HG03159 (cell line): ENCODE measurements around the gene KRTAP5-4.
"Not testable (repeated sequence)": the region's sequence is repeated elsewhere in the genome, so short reads cannot be mapped to it uniquely, and the experiment has no call there.

Experiments used
- ATAC-seq: cut with Tn5 transposase; IDR thresholded peaks from one replicate; pipeline ENCODE4 v1.9.1; 2021; ENCODE audit warnings: mild to moderate bottlenecking, moderate library complexity; ENCODE audit not compliant: unreplicated experiment

KRTAP5-4 gene, protein sequence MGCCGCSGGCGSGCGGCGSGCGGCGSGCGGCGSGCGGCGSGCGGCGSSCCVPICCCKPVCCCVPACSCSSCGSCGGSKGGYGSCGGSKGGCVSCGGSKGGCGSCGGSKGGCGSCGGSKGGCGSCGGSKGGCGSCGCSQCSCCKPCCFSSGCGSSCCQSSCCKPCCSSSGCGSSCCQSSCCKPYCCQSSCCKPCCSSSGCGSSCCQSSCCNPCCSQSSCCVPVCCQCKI

DNA sequence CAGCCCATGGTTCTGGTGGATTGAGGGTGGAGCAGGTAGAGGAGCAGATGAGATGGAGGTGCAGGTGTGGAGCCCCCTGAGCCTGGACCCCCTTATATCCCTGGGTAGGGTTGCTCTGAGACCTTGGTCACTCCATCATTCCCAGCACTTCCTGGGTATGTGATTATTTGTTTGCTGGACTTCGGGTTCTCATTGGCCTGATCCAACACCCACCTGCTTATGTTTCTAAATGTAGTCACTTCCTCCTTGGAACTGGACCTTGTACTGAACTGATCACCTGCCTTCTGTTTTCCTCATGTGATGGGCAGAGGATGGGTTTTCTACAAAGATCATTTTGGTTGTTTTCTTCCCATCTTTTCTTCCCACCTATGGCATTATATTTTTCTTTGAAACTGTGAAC lies at the start of gene KRTAP5-4:
Gene KRTAP5-4, minus strand, starts transcription at position 53 of the 400 bp plus-strand sequence. Its CDS starts 45 bp downstream, at position 8.
- ATAC-seq, result no peak

DNA sequence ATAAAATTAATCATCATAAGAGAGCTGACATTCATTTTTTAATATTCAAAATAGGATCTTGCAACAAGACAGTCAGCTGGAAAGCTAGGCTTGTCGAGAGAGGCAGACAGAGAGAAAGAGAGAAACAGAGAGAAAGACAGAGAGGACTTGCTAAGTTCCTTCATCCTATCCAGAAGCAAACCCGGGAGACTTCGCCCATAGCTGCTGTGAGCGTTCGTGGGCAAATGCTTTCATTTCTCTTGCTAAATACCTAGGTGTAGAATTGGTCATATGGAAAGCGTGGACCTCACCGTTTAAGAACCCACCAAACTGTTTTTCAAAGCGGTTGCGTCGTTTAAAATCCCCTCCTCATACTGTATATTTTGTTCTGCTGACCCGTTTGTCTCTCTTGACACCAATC lies 49.7 kb upstream of the KRTAP5-4 start:
- ATAC-seq, result no peak

DNA sequence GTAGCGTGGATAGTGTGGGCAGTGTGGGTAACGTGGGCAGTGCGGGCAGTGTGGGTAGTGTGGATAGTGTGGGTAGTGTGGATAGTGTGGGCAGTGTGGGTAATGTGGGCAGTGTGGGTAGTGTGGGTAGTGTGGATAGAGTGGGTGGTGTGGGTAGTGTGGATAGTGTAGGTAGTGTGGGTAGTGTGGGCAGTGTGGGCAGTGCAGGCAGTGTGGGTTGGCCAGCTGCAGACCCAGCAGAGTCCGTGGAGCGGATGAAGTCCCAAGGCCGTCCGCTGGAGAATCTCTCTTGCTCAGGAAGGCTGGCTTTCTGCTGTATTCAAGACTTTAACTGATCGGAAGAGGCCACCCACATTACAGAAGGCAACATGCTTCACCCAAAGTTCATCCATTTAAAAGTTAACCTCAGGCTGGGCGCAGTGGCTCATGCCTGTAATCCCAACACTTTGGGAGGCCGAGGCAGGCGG lies 49.0 kb upstream of the KRTAP5-4 start:
- no peak for ATAC-seq

DNA sequence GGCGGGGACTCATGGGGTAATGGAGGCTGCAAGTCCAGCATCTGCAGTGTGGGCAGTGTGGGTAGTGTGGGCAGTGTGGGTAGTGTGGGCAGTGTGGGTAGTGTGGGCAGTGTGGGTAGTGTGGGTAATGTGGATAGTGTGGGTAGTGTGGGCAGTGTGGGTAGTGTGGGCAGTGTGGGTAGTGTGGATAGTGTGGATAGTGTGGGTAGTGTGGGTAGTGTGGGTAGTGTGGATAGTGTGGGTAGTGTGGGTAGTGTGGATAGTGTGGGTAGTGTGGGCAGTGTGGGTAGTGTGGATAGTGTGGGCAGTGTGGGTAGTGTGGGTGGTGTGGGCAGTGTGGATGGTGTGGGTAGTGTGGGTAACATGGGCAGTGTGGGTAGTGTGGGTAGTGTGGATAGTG lies 48.5 kb upstream of the KRTAP5-4 start:
- not testable (repeated sequence) for ATAC-seq

DNA sequence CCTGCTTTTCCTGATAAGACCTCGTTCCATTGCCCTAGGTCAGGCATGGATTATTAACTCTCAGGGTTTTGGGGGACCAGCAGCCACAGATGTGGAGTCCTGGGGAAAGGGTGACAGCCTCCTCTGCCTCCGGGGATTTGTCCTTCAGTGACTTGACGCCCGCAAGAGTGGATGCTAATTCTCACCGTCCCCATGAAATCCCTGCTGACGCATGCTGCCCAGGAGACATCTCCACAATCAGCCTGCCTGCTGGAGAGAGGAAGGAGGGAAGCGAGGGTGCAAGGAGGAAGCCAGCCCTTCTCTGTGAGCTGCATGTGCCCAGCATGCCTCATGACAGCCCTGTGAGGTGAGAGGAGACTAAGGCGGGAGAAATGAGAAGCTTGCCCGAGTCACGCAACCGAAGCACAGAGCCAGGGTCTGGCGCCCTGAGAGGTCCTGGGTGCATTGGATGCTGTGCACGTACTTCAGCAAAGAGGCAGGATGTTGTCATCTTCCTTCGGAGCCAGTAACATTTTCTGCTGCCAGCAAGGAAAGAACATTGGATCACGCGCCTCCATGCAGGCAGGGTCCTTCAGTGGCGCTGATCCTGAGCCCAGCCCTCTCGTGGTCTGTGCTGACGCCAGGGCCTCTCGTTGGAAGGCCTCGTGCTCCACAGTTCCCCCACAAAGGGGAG lies 47.7 kb upstream of the KRTAP5-4 start:
- ATAC-seq, result no peak

DNA sequence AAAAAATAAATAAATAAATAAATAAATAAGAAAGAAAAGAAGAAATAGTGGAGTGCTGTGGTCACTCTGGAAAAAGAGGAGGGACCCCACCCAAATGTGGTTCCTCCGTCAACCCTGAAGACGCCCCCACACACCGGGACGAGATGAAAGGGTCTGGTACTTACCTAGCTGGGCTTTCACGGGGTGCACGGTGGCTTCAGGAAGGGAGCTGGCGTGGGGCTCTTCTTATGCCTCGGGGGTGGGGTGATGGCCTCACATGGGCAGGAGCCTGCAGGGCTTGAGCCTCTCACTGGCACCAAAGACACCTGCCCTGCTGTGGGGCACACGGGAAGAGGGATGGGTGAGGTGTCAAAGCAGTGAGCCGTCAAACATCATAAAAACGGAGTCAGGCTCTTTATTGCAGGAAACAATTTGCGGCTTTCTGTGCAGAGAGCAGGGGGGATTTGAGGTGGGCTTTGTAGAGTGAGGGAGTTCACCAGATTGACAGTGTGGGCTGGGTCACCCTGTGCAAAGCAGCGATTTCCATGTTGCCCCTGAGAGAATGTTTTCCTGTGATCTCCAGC lies 47.1 kb upstream of the KRTAP5-4 start:
- ATAC-seq, result no peak

DNA sequence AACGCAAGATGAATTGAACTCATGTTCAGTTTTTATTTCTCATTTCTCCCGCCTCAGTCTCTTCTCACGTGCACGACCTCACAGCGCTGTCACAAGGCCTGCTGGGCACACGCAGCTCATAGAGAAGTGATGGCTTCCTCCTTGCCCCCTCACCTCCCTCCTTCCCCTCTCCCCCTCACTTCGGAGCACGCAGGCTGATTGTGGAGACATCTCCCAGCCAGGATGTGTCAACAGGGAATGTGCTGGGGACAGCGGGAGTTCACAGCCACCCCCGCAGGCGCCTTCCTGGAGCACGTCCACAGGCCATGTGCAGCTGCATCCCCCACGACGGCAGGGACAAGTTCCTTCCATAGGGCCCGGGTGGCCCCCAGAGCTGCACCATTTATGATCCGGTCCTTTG lies 46.0 kb upstream of the KRTAP5-4 start:
- ATAC-seq, result no peak

DNA sequence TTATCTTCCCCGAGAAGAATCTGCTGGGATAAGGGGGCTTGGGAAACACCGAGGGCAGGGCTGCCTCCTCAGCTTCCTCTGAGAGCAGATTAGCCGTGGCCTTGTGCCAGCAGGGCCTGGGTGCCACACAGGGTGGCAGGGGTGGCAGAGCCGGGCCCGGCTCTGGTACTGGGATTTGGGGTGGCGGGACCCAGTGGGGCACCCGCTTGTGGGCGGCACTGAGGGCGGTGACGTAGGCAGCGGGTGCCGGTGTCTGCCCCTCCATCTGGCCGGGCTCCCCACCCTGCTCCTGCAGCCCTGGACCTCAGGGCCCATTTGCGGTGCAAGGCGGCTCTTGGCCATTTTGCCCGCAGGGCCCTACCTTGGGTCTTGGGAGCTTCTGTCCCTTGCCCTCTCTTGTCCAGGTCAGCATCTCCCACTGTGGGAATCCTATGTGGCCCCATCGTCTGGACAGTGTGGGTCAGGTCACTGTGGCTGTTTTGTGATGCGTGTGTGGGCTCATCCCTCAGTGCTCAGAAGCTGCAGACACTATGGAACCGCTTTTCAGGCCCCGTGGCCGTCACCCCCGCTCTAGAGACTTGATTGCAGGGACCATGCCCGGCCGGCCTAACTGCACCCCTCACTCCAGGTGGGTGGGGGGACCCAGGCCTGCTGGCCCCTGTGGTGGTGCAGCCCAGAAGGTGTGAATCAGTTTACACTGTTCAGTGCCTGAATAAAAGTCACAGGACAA lies 45.3 kb upstream of the KRTAP5-4 start:
- ATAC-seq, result no peak

DNA sequence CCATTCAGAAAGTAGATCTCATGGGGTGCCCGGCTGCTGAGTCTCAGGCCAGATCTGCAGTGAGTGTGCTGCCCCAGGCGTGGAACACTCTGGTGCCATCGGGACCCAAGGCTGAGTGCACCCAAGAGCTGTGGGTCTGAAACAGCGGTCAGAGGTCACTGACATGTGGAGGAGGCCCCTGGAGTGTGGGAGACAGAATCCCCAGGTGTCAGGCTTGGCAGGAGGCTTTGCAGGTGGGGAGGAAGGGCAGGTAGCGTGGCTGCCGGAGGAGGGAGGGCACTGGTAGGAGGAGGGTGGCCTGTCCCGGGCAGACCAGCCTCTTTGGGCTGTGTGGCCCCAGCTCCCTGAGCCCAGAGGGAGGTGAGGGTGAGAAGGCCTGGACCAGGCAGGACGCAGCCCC lies 43.4 kb upstream of the KRTAP5-4 start:
- ATAC-seq, result no peak

DNA sequence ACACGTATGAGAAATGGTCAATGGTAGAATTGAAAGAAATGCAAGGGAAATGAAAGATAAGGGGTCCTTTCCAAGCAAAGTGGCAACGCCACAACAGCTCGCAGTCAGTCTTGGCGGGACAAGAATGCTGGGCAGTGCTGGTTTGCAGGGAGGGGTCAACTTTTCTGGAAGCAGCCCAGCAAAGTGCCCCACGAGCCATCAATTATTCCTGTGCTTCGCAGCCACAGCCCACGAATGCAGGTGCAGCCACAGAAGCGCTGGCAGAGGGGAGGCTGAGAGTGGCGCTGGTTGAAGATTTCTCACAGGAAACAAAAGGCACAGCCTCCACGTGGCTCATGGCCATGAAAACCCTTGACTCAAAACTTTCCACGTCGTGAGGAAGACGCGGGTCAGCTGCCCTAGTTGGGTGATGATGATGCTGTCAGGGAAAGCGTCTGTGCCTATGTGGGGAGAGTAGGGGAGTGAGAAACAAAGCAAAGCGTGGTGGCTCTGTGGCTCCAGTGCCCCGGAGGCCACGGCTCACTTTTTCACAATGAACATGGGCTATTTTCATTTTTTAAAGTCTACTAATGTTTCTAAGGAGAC lies 40.9 kb upstream of the KRTAP5-4 start:
- ATAC-seq, result not testable (repeated sequence)

DNA sequence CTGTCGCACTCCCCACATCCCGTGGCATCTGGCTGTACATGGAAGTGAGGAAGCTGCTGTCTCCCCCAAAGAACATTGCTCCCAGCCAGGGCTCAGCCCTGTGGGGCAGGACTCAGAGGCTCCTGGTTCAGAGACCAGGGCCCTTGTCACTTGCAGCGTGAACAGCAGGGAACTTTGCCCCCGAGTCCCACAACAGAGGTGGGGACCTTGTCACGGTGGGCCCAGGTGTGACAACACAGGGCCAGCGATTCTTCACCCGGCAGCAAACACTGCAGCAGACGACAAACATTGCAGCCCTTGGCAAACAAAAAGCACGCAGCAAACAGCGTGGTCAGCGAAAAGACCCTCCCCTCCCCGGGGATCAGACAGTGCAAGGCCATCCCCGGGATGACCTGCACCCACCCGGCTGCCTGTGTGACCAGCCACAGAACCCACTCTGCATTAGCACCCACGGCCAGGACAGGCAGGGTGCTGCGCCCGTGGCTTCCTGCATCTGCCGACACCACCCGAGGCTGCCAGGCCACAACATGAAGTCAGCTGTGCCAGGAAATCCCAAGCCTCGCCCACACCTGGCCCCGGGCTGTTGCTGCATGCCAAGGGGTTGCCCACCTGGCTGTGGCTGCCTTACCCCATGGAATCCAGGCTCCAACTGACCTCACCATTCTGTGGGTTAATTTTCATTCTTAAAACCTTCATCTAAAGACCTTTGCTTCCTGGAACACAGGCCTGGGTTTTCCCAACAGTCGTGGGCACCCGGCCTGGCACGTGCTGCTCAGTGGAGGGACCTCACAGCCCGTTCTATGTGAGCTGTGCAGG lies 39.7 kb upstream of the KRTAP5-4 start:
- not testable (repeated sequence) for ATAC-seq

DNA sequence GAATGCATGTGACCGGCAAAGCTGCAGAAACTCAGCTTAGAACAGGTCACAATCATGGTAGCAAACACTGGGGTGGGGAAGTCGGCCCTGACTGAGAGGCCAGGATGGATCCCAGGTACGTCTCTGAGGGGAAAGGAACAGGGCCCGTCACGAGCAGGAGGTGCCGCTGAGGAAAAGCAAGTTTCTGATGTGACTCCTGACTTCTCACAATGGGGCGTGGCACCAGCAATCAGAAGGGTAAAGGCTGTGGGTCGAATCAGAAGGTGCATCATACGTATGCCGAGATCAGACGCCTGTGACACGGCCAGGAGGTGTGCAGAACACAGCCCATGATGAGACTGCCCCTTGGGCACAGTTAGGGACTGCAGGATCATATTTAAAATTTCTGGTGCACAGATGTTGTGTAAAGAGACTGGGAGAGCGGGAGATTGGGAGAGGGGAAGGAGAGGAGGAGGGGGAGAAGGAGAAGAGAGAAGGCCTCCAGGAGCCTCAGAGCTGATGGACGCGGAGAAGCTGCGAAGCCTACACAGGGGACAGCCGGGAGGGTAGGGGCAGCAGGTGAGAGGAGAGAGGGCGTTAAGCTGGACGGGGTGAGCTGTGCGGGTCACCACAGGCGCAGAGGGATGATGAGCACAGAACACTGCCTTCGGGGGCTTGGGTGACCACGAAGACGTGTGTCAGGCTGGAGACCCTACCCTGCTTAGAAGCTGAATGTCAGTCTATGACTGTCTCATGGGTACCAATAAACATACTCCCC lies 38.4 kb upstream of the KRTAP5-4 start:
- no peak for ATAC-seq

DNA sequence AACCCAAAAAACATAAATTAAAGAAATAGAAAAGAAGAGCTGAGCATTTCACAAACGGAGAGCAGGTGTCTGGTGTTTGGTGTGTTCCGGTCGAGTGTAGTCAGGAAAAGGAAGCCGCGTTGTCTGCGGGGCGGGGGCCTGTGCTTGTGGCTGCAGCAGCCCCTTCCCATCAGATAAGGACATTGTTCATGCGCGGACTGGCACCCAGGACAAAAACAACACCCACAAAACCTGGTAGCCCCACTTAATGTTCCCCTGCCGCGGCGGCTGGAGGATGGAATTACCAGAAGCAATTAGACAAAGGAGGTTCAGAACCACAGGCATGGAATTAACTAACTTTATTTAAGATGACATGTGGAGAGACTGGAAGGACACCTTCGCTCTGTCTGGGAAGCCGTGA lies 37.6 kb upstream of the KRTAP5-4 start:
- ATAC-seq, result no peak

DNA sequence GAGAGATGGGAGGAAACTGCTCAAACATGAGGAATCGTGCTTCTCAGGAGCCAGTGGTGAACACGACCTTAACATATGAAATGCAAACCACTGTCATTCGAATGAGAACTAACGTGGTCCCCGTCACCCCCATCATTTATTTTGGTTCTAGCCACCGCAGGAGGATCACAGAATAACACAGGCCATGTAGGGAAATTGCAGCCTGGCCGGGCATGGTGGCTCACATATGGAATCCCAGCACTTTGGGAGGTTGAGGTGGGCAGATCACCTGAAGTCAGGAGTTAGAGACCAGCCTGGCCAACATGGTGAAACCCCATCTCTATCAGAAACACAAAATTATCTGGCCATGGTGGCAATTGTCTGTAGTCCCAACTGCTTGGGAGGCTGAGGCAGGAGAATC lies 34.7 kb upstream of the KRTAP5-4 start:
- ATAC-seq, result no peak

DNA sequence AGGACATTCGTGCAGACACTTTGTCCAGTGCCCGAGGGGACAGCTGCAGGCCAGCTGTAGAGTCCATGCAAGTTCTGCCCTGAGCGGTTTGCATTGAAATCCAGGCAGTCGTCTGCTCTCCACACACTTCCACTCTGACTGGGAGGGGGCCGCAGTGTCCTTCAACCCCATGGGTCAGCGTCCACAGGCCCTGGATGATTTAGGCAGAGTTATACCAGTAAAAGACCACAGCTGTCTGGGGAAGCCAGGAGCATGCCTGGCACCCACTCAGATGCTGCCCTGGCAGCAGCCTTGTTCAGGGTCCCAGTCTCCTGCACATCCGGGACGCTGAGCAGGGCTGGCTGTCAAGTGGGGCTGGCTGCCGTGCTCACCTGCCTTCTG lies 34.1 kb upstream of the KRTAP5-4 start:
- ATAC-seq, result no peak

DNA sequence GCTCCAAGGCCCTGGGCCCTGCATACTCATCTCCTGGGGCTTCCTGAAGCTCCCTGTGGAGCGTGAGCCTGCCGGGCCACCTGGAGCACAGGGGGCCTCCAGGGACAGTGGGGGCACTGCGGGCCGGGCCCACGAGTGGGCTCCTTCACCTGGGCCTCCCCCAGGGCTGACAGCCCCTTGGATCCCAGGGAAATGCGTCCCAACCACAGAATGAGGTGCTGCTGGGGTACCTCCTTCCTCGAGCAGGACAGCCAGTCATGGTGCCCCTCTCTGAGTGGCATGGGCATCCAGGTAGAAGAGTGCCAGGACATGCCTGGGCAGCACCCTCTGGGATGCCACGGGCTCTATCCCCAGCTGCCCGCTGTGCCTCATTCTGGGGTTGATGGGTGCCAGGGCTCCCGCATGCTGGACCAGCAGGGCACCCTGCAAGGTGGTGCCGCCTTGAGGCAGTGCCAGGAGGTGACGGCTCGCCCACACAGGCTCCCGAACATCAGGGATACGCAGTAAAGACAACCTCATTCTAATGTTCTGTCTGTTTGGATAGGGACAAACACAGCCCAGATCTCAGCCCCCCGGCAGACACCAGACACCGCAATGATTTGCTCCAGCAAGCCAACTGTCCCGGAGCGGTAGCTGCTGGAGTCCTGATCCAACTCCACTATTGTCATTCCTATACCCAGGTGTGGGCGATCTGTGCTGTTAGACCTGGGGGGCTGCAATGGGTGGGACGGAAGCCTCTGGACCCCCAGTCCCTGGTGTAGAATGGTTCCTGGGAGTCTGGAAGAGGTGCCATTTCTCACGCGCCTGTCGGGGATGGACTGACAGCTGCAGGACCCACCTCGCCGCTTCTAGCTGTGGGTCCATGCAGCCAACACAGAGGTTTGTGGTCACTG lies 33.5 kb upstream of the KRTAP5-4 start:
- no peak for ATAC-seq

DNA sequence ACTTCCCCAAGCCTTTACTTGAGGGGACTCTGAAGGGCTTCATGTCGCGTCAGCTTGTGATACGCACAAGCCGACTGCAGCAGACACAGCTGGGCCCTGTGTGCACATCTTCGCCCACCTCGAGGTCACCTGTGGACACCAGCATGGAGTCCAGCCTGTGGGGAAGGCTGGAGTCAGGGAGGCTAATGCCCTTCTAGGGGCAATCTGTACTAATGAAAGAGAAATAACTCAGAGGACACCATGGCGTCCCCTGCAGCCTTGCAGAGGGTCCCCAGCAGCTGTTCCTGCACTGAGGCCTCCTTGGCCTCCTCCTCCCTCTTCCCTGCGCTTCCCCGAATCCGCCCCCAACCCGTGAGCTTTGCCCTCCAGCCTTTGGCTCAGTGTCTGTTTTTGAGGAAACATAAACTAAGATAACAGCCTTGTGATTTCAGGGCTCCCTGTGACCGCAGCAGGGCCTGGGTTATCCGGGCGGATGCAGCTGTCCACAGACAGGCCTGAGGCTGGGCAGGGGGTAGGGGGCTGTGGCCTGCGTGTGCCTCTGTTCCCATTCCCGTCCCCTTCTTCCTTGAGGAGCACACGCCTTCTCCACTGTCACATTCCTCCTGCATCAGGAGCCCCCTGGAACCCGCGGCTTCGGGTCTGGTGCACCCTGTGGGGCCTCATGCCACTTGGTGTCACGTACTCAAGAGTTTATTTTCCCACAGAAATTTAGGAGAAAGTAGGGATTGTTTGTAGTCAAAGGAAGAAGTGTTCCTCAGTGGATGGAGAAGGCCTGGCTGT lies 32.6 kb upstream of the KRTAP5-4 start:
- no peak for ATAC-seq
